Measurements from ENCODE around the gene SHOC1. TPM values are rescaled to one million over a fixed set of nuclear protein-coding genes. Genes with fewer than 3 reads are reported as not detected.

Gene SHOC1
- polyA plus RNA-seq, 1 of the 3 experiments (the other 2 are of a cell fraction): not detected

DNA sequence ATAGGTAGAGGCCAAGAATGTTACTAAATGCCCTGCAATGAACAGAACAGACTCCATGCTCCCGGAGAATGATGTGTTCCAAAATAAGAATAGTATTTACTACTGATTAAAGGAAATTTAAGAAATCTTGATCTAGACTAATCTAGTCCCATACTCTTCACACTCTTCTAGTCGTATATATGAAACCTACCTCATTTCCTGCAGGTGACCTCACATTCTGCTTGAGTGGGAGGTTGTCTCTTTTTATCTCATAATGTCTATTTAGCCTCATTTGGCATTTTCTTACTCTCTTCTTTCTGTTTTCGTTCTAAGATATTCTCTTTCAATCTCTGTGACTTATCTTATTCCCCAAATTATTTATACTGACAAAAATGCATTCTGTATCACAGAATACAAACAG, 9.2 kb upstream of the SHOC1 start:
- H3K27me3 ChIP-seq (ENCODE audit: insufficient read depth): no peaks in the 10 kb centered on the region
- no peak overlapping the region for H3K27ac ChIP-seq (ENCODE audit: low read depth in 2 of 2, low read length in 1 of 2)
- H4K20me1 ChIP-seq (ENCODE audit: insufficient read depth): no peaks in the 10 kb centered on the region
- no peaks in the 10 kb centered on the region for H3K9me2 ChIP-seq
- no peak for TF ChIP-seq TCF12 (IDR thresholded peaks at IDR 0.05)
- TF ChIP-seq CHD2 (IDR thresholded peaks at IDR 0.05; ENCODE audit: low read length, partially characterized antibody): no peak
- TF ChIP-seq YY1 (IDR thresholded peaks at IDR 0.05; ENCODE audit: low read depth): no peak
- no peak for TF ChIP-seq SMC3 (IDR thresholded peaks at IDR 0.05; ENCODE audit: low read depth, low read length)
- TF ChIP-seq, protein P1, sequence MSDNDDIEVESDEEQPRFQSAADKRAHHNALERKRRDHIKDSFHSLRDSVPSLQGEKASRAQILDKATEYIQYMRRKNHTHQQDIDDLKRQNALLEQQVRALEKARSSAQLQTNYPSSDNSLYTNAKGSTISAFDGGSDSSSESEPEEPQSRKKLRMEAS (IDR thresholded peaks at IDR 0.05; ENCODE audit: low read depth): no peak
- no peak for TF ChIP-seq TAF1 (IDR thresholded peaks at IDR 0.05; ENCODE audit: borderline replicate concordance, low read depth, low read length)
- TF ChIP-seq SIN3A (IDR thresholded peaks at IDR 0.05; ENCODE audit: borderline replicate concordance, low read depth, low read length): no peak
- TF ChIP-seq, protein P2, sequence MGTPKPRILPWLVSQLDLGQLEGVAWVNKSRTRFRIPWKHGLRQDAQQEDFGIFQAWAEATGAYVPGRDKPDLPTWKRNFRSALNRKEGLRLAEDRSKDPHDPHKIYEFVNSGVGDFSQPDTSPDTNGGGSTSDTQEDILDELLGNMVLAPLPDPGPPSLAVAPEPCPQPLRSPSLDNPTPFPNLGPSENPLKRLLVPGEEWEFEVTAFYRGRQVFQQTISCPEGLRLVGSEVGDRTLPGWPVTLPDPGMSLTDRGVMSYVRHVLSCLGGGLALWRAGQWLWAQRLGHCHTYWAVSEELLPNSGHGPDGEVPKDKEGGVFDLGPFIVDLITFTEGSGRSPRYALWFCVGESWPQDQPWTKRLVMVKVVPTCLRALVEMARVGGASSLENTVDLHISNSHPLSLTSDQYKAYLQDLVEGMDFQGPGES (IDR thresholded peaks at IDR 0.05; ENCODE audit: low read depth, low read length): no peak
- TF ChIP-seq GATA2 (CRISPR knock-in tag; IDR thresholded peaks at IDR 0.05): no peak
- TF ChIP-seq POLR2AphosphoS5 (IDR thresholded peaks at IDR 0.05; ENCODE audit: low read depth, low read length): no peak
- no peak for TF ChIP-seq FOSL2 (IDR thresholded peaks at IDR 0.05; ENCODE audit: borderline replicate concordance, low read depth)
- no peak for TF ChIP-seq RFX5 (IDR thresholded peaks at IDR 0.05; ENCODE audit: low read length)
- TF ChIP-seq, protein P3, sequence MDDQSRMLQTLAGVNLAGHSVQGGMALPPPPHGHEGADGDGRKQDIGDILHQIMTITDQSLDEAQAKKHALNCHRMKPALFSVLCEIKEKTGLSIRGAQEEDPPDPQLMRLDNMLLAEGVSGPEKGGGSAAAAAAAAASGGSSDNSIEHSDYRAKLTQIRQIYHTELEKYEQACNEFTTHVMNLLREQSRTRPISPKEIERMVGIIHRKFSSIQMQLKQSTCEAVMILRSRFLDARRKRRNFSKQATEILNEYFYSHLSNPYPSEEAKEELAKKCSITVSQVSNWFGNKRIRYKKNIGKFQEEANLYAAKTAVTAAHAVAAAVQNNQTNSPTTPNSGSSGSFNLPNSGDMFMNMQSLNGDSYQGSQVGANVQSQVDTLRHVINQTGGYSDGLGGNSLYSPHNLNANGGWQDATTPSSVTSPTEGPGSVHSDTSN (IDR thresholded peaks at IDR 0.05): no peak
- TF ChIP-seq ELF1 (IDR thresholded peaks at IDR 0.05): no peak
- no peak for TF ChIP-seq NRF1 (IDR thresholded peaks at IDR 0.05; ENCODE audit: low read depth, low read length)
- no peak for TF ChIP-seq JUND (IDR thresholded peaks at IDR 0.05)
- TF ChIP-seq, protein P4, sequence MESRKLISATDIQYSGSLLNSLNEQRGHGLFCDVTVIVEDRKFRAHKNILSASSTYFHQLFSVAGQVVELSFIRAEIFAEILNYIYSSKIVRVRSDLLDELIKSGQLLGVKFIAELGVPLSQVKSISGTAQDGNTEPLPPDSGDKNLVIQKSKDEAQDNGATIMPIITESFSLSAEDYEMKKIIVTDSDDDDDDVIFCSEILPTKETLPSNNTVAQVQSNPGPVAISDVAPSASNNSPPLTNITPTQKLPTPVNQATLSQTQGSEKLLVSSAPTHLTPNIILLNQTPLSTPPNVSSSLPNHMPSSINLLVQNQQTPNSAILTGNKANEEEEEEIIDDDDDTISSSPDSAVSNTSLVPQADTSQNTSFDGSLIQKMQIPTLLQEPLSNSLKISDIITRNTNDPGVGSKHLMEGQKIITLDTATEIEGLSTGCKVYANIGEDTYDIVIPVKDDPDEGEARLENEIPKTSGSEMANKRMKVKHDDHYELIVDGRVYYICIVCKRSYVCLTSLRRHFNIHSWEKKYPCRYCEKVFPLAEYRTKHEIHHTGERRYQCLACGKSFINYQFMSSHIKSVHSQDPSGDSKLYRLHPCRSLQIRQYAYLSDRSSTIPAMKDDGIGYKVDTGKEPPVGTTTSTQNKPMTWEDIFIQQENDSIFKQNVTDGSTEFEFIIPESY (IDR thresholded peaks at IDR 0.05; ENCODE audit: borderline replicate concordance, low read depth): no peak
- ChIA-PET POLR2A (no interaction called here), CTCF (no interaction called here)
- H3K4me2 ChIP-seq: no peak overlapping the region
- 85% methylated on average over 3 of the region's 3 CpGs for WGBS (ENCODE audit: low lambda C conversion rate)
- H3K9me3 ChIP-seq: no peaks in the 10 kb centered on the region
- no peak for DNase-seq
- no peak overlapping the region for H3K9ac ChIP-seq
- peaks cover 0 to 4% of the 10 kb centered on the region in 2 experiments; a peak in 2 of 4 replicates for H3K4me1 ChIP-seq (ENCODE audit: control insufficient read depth in 1 of 2, insufficient read depth in 2 of 2, low read depth in 1 of 2, low read length in 1 of 2)
- no peak overlapping the region for H2AFZ ChIP-seq (ENCODE audit: low read depth)
- H3K4me3 ChIP-seq (ENCODE audit: low read depth in 2 of 2, low read length in 1 of 2): no peak overlapping the region
- no peaks in the 10 kb centered on the region for H3K36me3 ChIP-seq (replicated peaks in 1 of 2; ENCODE audit: control insufficient read depth in 1 of 2, insufficient read depth in 2 of 2, low read length in 1 of 2)
- no peaks in the 10 kb centered on the region for H3F3A ChIP-seq (replicated peaks; ENCODE audit: insufficient read depth)
- H3K79me2 ChIP-seq (ENCODE audit: insufficient read depth): no peaks in the 10 kb centered on the region
